ENCODE data around the gene TTC33. TPM values are rescaled to one million over a fixed set of nuclear protein-coding genes. Genes with fewer than 3 reads are reported as not detected.

The TTC33 gene
- polyA plus RNA-seq, 1 of the 3 experiments (the other 2 are of a cell fraction) = 2.2 TPM

DNA sequence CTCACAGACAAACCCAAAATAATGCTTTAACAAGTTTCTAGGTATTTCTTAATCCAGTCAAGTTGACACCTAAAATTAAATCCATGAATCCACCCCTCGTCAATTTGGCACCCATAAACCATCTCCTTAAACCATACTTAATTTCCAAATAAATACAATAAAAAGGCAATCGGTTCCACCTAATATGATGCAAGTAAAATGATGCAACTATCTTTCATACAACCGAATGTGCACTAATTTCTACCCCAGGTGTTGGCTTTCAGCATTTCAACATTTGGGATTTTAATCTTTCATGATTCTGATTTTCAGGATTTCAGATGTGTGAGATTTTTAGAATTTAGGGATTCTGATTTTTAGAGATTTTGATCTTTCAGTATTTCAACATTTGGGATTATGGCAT, 25.1 kb upstream of the TTC33 start (continued):
- TF ChIP-seq MXI1 (IDR thresholded peaks at IDR 0.05; ENCODE audit: low read depth, low read length) (no peak), MEF2A (IDR thresholded peaks at IDR 0.05; ENCODE audit: borderline replicate concordance, low read depth) (no peak)
- TF ChIP-seq, protein P1, sequence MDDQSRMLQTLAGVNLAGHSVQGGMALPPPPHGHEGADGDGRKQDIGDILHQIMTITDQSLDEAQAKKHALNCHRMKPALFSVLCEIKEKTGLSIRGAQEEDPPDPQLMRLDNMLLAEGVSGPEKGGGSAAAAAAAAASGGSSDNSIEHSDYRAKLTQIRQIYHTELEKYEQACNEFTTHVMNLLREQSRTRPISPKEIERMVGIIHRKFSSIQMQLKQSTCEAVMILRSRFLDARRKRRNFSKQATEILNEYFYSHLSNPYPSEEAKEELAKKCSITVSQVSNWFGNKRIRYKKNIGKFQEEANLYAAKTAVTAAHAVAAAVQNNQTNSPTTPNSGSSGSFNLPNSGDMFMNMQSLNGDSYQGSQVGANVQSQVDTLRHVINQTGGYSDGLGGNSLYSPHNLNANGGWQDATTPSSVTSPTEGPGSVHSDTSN (IDR thresholded peaks at IDR 0.05) = no peak

DNA sequence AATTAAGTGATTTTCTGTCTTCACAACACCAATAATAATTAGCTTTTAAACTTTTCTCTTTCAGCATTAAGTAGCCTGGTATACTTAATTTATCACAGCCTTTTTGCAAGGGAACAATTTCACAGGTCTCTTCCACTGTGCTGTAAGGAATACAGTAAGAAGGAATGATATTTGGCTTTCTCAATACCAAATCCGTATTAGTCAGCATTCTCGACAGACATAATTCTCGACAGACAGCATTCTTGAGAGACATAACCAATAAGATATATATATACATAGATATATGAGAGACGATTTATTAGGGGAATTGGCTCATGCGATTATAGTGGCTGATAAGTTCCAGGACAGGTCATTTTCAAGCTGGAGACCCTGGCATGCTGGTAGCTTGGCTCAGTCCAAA, 24.4 kb upstream of the TTC33 start:
- TF ChIP-seq GABPA (IDR thresholded peaks at IDR 0.05; ENCODE audit: low read depth) (no peak), GATA2 (CRISPR knock-in tag; IDR thresholded peaks at IDR 0.05) (no peak), ELF1 (IDR thresholded peaks at IDR 0.05) (no peak), TAF1 (IDR thresholded peaks at IDR 0.05; ENCODE audit: borderline replicate concordance, low read depth, low read length) (no peak), FOSL2 (IDR thresholded peaks at IDR 0.05; ENCODE audit: borderline replicate concordance, low read depth) (no peak), MXI1 (IDR thresholded peaks at IDR 0.05; ENCODE audit: low read depth, low read length) (no peak), TCF12 (IDR thresholded peaks at IDR 0.05) (no peak), EP300 (IDR thresholded peaks at IDR 0.05; ENCODE audit: borderline replicate concordance in 1 of 2, low read depth in 1 of 2, low read length in 1 of 2) (no peak), JUND (IDR thresholded peaks at IDR 0.05) (no peak)
- TF ChIP-seq, protein P2, sequence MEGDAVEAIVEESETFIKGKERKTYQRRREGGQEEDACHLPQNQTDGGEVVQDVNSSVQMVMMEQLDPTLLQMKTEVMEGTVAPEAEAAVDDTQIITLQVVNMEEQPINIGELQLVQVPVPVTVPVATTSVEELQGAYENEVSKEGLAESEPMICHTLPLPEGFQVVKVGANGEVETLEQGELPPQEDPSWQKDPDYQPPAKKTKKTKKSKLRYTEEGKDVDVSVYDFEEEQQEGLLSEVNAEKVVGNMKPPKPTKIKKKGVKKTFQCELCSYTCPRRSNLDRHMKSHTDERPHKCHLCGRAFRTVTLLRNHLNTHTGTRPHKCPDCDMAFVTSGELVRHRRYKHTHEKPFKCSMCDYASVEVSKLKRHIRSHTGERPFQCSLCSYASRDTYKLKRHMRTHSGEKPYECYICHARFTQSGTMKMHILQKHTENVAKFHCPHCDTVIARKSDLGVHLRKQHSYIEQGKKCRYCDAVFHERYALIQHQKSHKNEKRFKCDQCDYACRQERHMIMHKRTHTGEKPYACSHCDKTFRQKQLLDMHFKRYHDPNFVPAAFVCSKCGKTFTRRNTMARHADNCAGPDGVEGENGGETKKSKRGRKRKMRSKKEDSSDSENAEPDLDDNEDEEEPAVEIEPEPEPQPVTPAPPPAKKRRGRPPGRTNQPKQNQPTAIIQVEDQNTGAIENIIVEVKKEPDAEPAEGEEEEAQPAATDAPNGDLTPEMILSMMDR (IDR thresholded peaks at IDR 0.05) = no peak
- TF ChIP-seq, protein P3, sequence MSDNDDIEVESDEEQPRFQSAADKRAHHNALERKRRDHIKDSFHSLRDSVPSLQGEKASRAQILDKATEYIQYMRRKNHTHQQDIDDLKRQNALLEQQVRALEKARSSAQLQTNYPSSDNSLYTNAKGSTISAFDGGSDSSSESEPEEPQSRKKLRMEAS (IDR thresholded peaks at IDR 0.05; ENCODE audit: low read depth) = no peak
- TF ChIP-seq, protein P4, sequence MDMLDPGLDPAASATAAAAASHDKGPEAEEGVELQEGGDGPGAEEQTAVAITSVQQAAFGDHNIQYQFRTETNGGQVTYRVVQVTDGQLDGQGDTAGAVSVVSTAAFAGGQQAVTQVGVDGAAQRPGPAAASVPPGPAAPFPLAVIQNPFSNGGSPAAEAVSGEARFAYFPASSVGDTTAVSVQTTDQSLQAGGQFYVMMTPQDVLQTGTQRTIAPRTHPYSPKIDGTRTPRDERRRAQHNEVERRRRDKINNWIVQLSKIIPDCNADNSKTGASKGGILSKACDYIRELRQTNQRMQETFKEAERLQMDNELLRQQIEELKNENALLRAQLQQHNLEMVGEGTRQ (IDR thresholded peaks at IDR 0.05; ENCODE audit: borderline replicate concordance, low read depth, low read length) = no peak
- TF ChIP-seq, protein P5, sequence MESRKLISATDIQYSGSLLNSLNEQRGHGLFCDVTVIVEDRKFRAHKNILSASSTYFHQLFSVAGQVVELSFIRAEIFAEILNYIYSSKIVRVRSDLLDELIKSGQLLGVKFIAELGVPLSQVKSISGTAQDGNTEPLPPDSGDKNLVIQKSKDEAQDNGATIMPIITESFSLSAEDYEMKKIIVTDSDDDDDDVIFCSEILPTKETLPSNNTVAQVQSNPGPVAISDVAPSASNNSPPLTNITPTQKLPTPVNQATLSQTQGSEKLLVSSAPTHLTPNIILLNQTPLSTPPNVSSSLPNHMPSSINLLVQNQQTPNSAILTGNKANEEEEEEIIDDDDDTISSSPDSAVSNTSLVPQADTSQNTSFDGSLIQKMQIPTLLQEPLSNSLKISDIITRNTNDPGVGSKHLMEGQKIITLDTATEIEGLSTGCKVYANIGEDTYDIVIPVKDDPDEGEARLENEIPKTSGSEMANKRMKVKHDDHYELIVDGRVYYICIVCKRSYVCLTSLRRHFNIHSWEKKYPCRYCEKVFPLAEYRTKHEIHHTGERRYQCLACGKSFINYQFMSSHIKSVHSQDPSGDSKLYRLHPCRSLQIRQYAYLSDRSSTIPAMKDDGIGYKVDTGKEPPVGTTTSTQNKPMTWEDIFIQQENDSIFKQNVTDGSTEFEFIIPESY (IDR thresholded peaks at IDR 0.05; ENCODE audit: borderline replicate concordance, low read depth) = no peak
- TF ChIP-seq, protein P6, sequence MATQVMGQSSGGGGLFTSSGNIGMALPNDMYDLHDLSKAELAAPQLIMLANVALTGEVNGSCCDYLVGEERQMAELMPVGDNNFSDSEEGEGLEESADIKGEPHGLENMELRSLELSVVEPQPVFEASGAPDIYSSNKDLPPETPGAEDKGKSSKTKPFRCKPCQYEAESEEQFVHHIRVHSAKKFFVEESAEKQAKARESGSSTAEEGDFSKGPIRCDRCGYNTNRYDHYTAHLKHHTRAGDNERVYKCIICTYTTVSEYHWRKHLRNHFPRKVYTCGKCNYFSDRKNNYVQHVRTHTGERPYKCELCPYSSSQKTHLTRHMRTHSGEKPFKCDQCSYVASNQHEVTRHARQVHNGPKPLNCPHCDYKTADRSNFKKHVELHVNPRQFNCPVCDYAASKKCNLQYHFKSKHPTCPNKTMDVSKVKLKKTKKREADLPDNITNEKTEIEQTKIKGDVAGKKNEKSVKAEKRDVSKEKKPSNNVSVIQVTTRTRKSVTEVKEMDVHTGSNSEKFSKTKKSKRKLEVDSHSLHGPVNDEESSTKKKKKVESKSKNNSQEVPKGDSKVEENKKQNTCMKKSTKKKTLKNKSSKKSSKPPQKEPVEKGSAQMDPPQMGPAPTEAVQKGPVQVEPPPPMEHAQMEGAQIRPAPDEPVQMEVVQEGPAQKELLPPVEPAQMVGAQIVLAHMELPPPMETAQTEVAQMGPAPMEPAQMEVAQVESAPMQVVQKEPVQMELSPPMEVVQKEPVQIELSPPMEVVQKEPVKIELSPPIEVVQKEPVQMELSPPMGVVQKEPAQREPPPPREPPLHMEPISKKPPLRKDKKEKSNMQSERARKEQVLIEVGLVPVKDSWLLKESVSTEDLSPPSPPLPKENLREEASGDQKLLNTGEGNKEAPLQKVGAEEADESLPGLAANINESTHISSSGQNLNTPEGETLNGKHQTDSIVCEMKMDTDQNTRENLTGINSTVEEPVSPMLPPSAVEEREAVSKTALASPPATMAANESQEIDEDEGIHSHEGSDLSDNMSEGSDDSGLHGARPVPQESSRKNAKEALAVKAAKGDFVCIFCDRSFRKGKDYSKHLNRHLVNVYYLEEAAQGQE (IDR thresholded peaks at IDR 0.05; ENCODE audit: low read depth, low read length) = no peak
- Histone ChIP-seq H3K9ac (no peak overlapping the region), H4K20me1 (ENCODE audit: insufficient read depth) (peaks cover 65% of the 10 kb centered on the region), H3K9me2 (no peaks in the 10 kb centered on the region), H3K27me3 (ENCODE audit: insufficient read depth) (no peaks in the 10 kb centered on the region), H3K79me2 (ENCODE audit: insufficient read depth) (peaks cover 97% of the 10 kb centered on the region), H3K4me3 (ENCODE audit: low read depth in 2 of 2, low read length in 1 of 2) (no peak overlapping the region), H3K4me1 (ENCODE audit: control insufficient read depth in 1 of 2, insufficient read depth in 2 of 2, low read depth in 1 of 2, low read length in 1 of 2) (peaks cover 0 to 11% of the 10 kb centered on the region in 2 experiments; a peak in 2 of 4 replicates), H3K9me3 (no peaks in the 10 kb centered on the region), H2AFZ (ENCODE audit: low read depth) (no peak overlapping the region), H3K4me2 (no peak overlapping the region), H3F3A (replicated peaks; ENCODE audit: insufficient read depth) (peaks cover 12% of the 10 kb centered on the region), H3K36me3 (replicated peaks in 1 of 2; ENCODE audit: control insufficient read depth in 1 of 2, insufficient read depth in 2 of 2, low read length in 1 of 2) (peaks cover 14 to 25% of the 10 kb centered on the region in 2 experiments), H3K27ac (ENCODE audit: low read depth in 2 of 2, low read length in 1 of 2) (no peak overlapping the region)
- no peak for DNase-seq
- CTCF ChIA-PET = no interaction called here
- WGBS (ENCODE audit: low lambda C conversion rate) = 84% methylated on average over 5 of the region's 5 CpGs
- POLR2A ChIA-PET = no interaction called here

All from SK-N-SH (cell line).